GM23338 (cell line): ENCODE measurements around the gene SELE. TPM values are rescaled to one million over a fixed set of nuclear protein-coding genes. Genes with fewer than 3 reads are reported as not detected.

Source experiments
- ATAC-seq: fragments of 200-7000 bp; cut with Tn5 transposase; 3 replicates; pipeline ENCODE4 v1.9.1; 2020
- DNase-seq: peaks from one replicate; pipeline ENCODE4 v3.0.0-alpha.2; 2015; ENCODE audit warnings: low spot score
- H2AFZ ChIP-seq: fragments of 200-600 bp; sonication (generic); 2 replicates; pipeline ENCODE4 v1.8.0; 2016; ENCODE audit warnings: antibody characterized with exemption, mild to moderate bottlenecking, moderate library complexity
- H3F3A ChIP-seq: fragments of 200-600 bp; sonication (generic); replicated peaks from 2 replicates; pipeline ENCODE4 v1.8.0; 2017; ENCODE audit warnings: antibody characterized with exemption, mixed run types, low read depth
- H3K27ac ChIP-seq: fragments of 200-600 bp; sonication (generic); 2 replicates; pipeline ENCODE4 v1.6.1; 2016; ENCODE audit warnings: low read depth
- H3K27me3 ChIP-seq: fragments of 200-600 bp; sonication (generic); 2 replicates; pipeline ENCODE4 v1.8.0; 2016; ENCODE audit warnings: mild to moderate bottlenecking, mixed run types, moderate library complexity; ENCODE audit not compliant: insufficient read depth
- H3K36me3 ChIP-seq: fragments of 200-600 bp; sonication (generic); 2 replicates; pipeline ENCODE4 v1.8.0; 2016; ENCODE audit warnings: mild to moderate bottlenecking; ENCODE audit not compliant: insufficient read depth
- H3K4me1 ChIP-seq: fragments of 200-600 bp; sonication (generic); 2 replicates; pipeline ENCODE4 v1.8.0; 2016; ENCODE audit warnings: mild to moderate bottlenecking, moderate library complexity; ENCODE audit not compliant: insufficient read depth
- H3K4me2 ChIP-seq: fragments of 200-600 bp; sonication (generic); 2 replicates; pipeline ENCODE4 v1.7.1; 2017; ENCODE audit warnings: mixed run types
- H3K4me3 ChIP-seq: fragments of 200-600 bp; sonication (generic); 2 replicates; pipeline ENCODE4 v1.6.1; 2016; ENCODE audit warnings: mixed run types
- H3K79me2 ChIP-seq: fragments of 200-600 bp; sonication (generic); replicated peaks from 2 replicates; pipeline ENCODE4 v1.8.0; 2017; ENCODE audit warnings: mild to moderate bottlenecking; ENCODE audit not compliant: insufficient read depth
- H3K9me2 ChIP-seq: fragments of 200-600 bp; sonication (generic); 2 replicates; pipeline ENCODE4 v1.8.0; 2017; ENCODE audit not compliant: insufficient read depth
- H4K20me1 ChIP-seq: fragments of 200-600 bp; sonication (generic); replicated peaks from 2 replicates; pipeline ENCODE4 v1.8.0; 2017; ENCODE audit warnings: mild to moderate bottlenecking; ENCODE audit not compliant: insufficient read depth
- H3K27ac Mint-ChIP-seq: 2 replicates; pipeline ENCODE4 v1.8.0; 2020; ENCODE audit warnings: inconsistent platforms, mild to moderate bottlenecking, moderate library complexity, mixed read lengths
- H3K27me3 Mint-ChIP-seq: 3 replicates; pipeline ENCODE4 v1.8.0; 2022; ENCODE audit warnings: low read depth, mild to moderate bottlenecking, moderate library complexity, mixed read lengths, inconsistent platforms; ENCODE audit not compliant: insufficient read depth, poor library complexity
- H3K36me3 Mint-ChIP-seq: 3 replicates; pipeline ENCODE4 v1.8.0; 2021; ENCODE audit warnings: low read depth, mild to moderate bottlenecking, inconsistent platforms, moderate library complexity, mixed read lengths
- H3K4me1 Mint-ChIP-seq: 3 replicates; pipeline ENCODE4 v1.8.0; 2020; ENCODE audit warnings: mild to moderate bottlenecking, inconsistent platforms, mixed read lengths
- H3K4me3 Mint-ChIP-seq: 3 replicates; pipeline ENCODE4 v1.8.0; 2021; ENCODE audit warnings: moderate library complexity, mild to moderate bottlenecking, inconsistent platforms, mixed read lengths
- H3K9me3 Mint-ChIP-seq: 3 replicates; pipeline ENCODE4 v1.8.0; 2020; ENCODE audit warnings: moderate library complexity, mild to moderate bottlenecking, inconsistent platforms, mixed read lengths
- CREB1 ChIP-seq: fragments of 250-450 bp; sonication (Bioruptor Pico); IDR thresholded peaks from 2 replicates; pipeline ENCODE4 v1.5.0; 2020; ENCODE audit warnings: low read depth, mild to moderate bottlenecking, moderate library complexity
- CTCF ChIP-seq, 2 experiments: fragments of 200-600 bp in 1 of 2; sonication (generic) in 1 of 2; conservative IDR thresholded peaks; 2 replicates each; pipeline versions ENCODE4 v1.5.1 to v1.6.1; 2016 to 2017; ENCODE audit warnings: antibody characterized with exemption in 2 of 2, low read depth in 2 of 2, mild to moderate bottlenecking in 2 of 2, moderate library complexity in 1 of 2
- EZH2 ChIP-seq: fragments of 200-600 bp; sonication (generic); IDR thresholded peaks from one replicate; pipeline ENCODE4 v1.8.0; 2017; ENCODE audit warnings: antibody characterized with exemption, mild to moderate bottlenecking, low read depth; ENCODE audit not compliant: unreplicated experiment
- EZH2phosphoT487 ChIP-seq: fragments of 200-600 bp; sonication (generic); IDR thresholded peaks from one replicate; pipeline ENCODE4 v1.8.1; 2018; ENCODE audit warnings: antibody characterized with exemption; ENCODE audit not compliant: unreplicated experiment
- JUNB ChIP-seq: IDR thresholded peaks from one replicate; pipeline ENCODE4 v1.6.1; 2016; ENCODE audit warnings: antibody characterized with exemption; ENCODE audit not compliant: unreplicated experiment
- POLR2AphosphoS5 ChIP-seq: IDR thresholded peaks from 2 replicates; pipeline ENCODE4 v1.6.1; 2016; ENCODE audit warnings: antibody characterized with exemption, low read depth
- STAT1 ChIP-seq: IDR thresholded peaks from one replicate; pipeline ENCODE4 v1.6.1; 2016; ENCODE audit warnings: antibody characterized with exemption; ENCODE audit not compliant: unreplicated experiment
- ZNF114 ChIP-seq: fragments of 250-450 bp; sonication (Bioruptor Pico); IDR thresholded peaks from 2 replicates; pipeline ENCODE4 v1.5.0; 2020; ENCODE audit warnings: mild to moderate bottlenecking, moderate library complexity
- ZNF331 ChIP-seq: fragments of 250-450 bp; sonication (Bioruptor Pico); IDR thresholded peaks from 2 replicates; pipeline ENCODE4 v1.5.0; 2020; ENCODE audit warnings: low read depth, mild to moderate bottlenecking, moderate library complexity
- polyA plus RNA-seq: library from polyadenylated mRNA; unstranded; fragments of >200 nt; fragmentation: Nextera tagmentation; extraction: Ambion mirVana; gene quantifications from 2 replicates; pipeline ENCODE4 v1.2.1, GENCODE V29; 2016
- total RNA-seq: library from RNA; depleted of rRNA; stranded (reverse); fragments of >200 nt; shearing (Covaris generic); gene quantifications from 2 replicates; pipeline ENCODE4 v1.2.3, GENCODE V29; 2014
- TF ChIP-seq, protein P1 (sequence below): IDR thresholded peaks from one replicate; pipeline ENCODE4 v1.6.1; 2018; ENCODE audit warnings: antibody characterized with exemption; ENCODE audit not compliant: unreplicated experiment
- TF ChIP-seq, protein P2 (sequence below): IDR thresholded peaks from 2 replicates; pipeline ENCODE4 v1.6.1; 2016; ENCODE audit warnings: antibody characterized with exemption

The SELE gene
- total and polyA plus RNA-seq, 2 experiments from 2014 or later, result not detected

DNA sequence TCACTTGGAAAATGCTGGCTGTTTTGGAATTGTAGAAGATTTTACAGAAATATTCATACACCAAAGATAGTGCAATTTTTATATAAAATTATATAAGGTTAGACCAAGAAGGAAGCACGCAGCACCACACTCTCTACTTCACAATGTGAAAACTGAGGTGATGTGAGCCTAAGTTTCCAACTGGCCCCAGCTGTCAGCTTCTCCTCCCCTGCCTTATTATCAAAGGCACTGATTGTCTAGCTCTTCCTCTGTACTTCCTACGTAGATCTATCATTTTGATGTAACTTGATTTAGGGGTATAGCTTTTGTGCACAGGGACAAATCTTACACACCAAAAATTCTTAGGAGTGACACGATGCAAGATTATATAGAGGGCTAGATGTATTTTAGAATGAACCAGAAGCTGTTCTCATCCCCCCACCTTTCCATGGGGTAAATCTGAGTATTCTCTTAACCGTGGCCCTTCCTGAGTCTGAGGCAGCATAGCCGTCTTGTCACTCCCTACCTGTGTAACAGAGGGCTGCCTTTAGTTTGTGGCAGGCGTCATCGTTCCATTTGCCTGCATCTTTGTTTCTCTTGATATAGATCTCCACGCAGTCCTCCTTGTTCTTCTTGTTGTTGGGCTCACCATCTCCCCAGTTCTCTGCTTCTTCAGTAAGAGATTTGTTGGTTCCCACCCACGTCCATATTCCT lies 25.8 kb downstream of the SELE start (continued):
- TF ChIP-seq, protein P1, sequence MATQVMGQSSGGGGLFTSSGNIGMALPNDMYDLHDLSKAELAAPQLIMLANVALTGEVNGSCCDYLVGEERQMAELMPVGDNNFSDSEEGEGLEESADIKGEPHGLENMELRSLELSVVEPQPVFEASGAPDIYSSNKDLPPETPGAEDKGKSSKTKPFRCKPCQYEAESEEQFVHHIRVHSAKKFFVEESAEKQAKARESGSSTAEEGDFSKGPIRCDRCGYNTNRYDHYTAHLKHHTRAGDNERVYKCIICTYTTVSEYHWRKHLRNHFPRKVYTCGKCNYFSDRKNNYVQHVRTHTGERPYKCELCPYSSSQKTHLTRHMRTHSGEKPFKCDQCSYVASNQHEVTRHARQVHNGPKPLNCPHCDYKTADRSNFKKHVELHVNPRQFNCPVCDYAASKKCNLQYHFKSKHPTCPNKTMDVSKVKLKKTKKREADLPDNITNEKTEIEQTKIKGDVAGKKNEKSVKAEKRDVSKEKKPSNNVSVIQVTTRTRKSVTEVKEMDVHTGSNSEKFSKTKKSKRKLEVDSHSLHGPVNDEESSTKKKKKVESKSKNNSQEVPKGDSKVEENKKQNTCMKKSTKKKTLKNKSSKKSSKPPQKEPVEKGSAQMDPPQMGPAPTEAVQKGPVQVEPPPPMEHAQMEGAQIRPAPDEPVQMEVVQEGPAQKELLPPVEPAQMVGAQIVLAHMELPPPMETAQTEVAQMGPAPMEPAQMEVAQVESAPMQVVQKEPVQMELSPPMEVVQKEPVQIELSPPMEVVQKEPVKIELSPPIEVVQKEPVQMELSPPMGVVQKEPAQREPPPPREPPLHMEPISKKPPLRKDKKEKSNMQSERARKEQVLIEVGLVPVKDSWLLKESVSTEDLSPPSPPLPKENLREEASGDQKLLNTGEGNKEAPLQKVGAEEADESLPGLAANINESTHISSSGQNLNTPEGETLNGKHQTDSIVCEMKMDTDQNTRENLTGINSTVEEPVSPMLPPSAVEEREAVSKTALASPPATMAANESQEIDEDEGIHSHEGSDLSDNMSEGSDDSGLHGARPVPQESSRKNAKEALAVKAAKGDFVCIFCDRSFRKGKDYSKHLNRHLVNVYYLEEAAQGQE, result no peak
- TF ChIP-seq JUNB (no peak), CTCF (conservative IDR thresholded peaks at IDR 0.05; ENCODE audit: low read depth in 2 of 2) (no peak), EZH2 (no peak), ZNF331 (no peak), ZNF114 (CRISPR knock-in tag) (no peak), CREB1 (CRISPR knock-in tag) (no peak), POLR2AphosphoS5 (no peak)
- TF ChIP-seq, protein P2, sequence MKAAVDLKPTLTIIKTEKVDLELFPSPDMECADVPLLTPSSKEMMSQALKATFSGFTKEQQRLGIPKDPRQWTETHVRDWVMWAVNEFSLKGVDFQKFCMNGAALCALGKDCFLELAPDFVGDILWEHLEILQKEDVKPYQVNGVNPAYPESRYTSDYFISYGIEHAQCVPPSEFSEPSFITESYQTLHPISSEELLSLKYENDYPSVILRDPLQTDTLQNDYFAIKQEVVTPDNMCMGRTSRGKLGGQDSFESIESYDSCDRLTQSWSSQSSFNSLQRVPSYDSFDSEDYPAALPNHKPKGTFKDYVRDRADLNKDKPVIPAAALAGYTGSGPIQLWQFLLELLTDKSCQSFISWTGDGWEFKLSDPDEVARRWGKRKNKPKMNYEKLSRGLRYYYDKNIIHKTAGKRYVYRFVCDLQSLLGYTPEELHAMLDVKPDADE, result no peak

- Mint-ChIP-seq H3K9me3 (no peaks in the 10 kb centered on the region), H3K4me3 (no peak overlapping the region), H3K27me3 (peaks cover 3% of the 10 kb centered on the region), H3K27ac (no peak overlapping the region), H3K36me3 (no peaks in the 10 kb centered on the region), H3K4me1 (no peaks in the 10 kb centered on the region)
- no peaks in the 10 kb centered on the region for H4K20me1 ChIP-seq
- H3K4me1 ChIP-seq, result no peaks in the 10 kb centered on the region
- no peaks in the 10 kb centered on the region for H3K27me3 ChIP-seq
- ATAC-seq, result no peak
- H3K9me2 ChIP-seq, result no peaks in the 10 kb centered on the region
- H3K79me2 ChIP-seq, result no peaks in the 10 kb centered on the region
- H2AFZ ChIP-seq, result no peak overlapping the region
- H3K27ac ChIP-seq, result no peak overlapping the region
- no peak overlapping the region for H3K4me2 ChIP-seq
- H3K36me3 ChIP-seq, result no peaks in the 10 kb centered on the region
- no peak overlapping the region for H3K4me3 ChIP-seq
- H3F3A ChIP-seq, result no peaks in the 10 kb centered on the region
- no peak for DNase-seq
- TF ChIP-seq CREB1 (CRISPR knock-in tag) (no peak), CTCF (conservative IDR thresholded peaks at IDR 0.05; ENCODE audit: low read depth in 2 of 2) (no peak), EZH2phosphoT487 (no peak), STAT1 (no peak), ZNF114 (CRISPR knock-in tag) (no peak), JUNB (no peak)
Measured at GRCh38 chr1:169704797-169705196, 29.1 kb downstream of the SELE start.
